ENCODE results near the gene NRBP1. TPM values are rescaled to one million over a fixed set of nuclear protein-coding genes. Genes with fewer than 3 reads are reported as not detected.
A peak's percentile ranks its signal among the peaks of the same experiment; 100 is the strongest.

NRBP1 gene
- total and polyA plus RNA-seq, 2 experiments from 2014 or later = 114 to 165 TPM

DNA sequence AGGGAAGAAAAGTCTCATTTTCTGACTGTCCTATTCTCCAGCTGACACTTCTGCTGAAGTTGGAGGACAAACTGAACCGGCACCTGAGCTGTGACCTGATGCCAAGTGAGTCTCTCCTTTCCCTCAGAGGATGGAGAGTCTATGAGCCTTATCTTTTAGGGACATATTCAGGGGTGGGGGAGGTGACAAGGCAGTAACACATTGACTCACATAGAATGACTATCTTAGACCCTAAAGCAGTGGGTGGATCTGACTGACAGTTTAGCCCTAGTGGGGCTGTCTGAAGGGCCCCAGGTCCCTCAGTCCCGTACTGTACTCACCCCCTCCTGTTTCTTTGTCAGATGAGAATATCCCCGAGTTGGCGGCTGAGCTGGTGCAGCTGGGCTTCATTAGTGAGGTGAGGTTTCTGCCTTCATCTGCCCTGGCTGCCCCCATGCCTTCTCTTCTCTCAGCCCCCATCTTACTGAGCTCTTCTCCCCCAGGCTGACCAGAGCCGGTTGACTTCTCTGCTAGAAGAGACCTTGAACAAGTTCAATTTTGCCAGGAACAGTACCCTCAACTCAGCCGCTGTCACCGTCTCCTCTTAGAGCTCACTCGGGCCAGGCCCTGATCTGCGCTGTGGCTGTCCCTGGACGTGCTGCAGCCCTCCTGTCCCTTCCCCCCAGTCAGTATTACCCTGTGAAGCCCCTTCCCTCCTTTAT is 12.9 kb downstream of the NRBP1 start:
- Histone ChIP-seq H2AFZ (no peak overlapping the region), H4K20me1 (ENCODE audit: insufficient read depth, poor library complexity, severe bottlenecking) (peaks cover under 1% of the 10 kb centered on the region), H3K4me3 (no peak overlapping the region), H3K9me2 (replicated peaks; ENCODE audit: insufficient read depth) (no peaks in the 10 kb centered on the region), H3K27ac (no peak overlapping the region), H3K4me1 (ENCODE audit: insufficient read depth) (peaks cover 4% of the 10 kb centered on the region), H3K9me3 (ENCODE audit: low read depth) (no peaks in the 10 kb centered on the region), H3K79me2 (no peaks in the 10 kb centered on the region), H3K4me2 (no peak overlapping the region), H3K36me3 (replicated peaks; ENCODE audit: insufficient read depth, low read depth) (no peaks in the 10 kb centered on the region), H3K27me3 (no peaks in the 10 kb centered on the region)
- 82% methylated on average over 10 of the region's 10 CpGs for WGBS (ENCODE audit: low lambda C conversion rate, missing lambda C conversion rate)
- no peak for DNase-seq (ENCODE audit: low spot score)
- no peak for TF ChIP-seq EZH2phosphoT487 (IDR thresholded peaks at IDR 0.05; ENCODE audit: low read depth, severe bottlenecking, unreplicated experiment)
- TF ChIP-seq, protein P1, sequence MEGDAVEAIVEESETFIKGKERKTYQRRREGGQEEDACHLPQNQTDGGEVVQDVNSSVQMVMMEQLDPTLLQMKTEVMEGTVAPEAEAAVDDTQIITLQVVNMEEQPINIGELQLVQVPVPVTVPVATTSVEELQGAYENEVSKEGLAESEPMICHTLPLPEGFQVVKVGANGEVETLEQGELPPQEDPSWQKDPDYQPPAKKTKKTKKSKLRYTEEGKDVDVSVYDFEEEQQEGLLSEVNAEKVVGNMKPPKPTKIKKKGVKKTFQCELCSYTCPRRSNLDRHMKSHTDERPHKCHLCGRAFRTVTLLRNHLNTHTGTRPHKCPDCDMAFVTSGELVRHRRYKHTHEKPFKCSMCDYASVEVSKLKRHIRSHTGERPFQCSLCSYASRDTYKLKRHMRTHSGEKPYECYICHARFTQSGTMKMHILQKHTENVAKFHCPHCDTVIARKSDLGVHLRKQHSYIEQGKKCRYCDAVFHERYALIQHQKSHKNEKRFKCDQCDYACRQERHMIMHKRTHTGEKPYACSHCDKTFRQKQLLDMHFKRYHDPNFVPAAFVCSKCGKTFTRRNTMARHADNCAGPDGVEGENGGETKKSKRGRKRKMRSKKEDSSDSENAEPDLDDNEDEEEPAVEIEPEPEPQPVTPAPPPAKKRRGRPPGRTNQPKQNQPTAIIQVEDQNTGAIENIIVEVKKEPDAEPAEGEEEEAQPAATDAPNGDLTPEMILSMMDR (IDR thresholded peaks at IDR 0.05; ENCODE audit: poor library complexity) = no peak
- no peak for TF ChIP-seq EZH2 (IDR thresholded peaks at IDR 0.05; ENCODE audit: borderline replicate concordance)

DNA sequence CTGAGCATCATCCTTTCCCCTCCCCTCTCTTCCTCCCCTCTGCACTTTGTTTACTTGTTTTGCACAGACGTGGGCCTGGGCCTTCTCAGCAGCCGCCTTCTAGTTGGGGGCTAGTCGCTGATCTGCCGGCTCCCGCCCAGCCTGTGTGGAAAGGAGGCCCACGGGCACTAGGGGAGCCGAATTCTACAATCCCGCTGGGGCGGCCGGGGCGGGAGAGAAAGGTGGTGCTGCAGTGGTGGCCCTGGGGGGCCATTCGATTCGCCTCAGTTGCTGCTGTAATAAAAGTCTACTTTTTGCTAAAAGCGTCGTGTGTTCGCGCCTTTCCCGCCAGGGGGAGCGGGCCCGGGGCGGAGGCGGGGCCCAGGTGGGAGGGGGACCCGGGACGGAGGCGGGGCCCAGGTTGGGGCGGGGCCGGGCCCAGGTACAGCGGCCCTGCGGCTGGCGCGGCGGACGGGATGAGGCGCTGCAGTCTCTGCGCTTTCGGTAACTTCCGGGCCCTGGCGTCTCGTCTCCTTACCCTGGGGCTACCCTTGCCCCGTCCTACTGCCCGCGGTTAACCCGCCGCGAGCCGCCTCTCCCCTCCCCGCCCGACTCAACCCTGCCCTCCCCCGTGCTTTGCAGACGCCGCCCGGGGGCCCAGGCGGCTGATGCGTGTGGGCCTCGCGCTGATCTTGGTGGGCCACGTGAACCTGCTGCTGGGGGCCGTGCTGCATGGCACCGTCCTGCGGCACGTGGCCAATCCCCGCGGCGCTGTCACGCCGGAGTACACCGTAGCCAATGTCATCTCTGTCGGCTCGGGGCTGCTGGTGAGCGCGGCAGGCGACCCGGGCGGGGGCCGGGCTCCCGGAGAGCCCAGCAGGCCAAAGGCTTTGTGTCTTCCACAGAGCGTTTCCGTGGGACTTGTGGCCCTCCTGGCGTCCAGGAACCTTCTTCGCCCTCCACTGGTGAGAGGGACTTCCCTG is 13.8 kb downstream of the NRBP1 start, which contains the start of gene KRTCAP3:
Gene KRTCAP3, plus strand, starts transcription at position 424 of the 962 bp plus-strand sequence. Its CDS starts 32 bp downstream, at position 456.
- peak within 1 kb of the TSS; percentile 15 for H3K4me3 ChIP-seq

DNA sequence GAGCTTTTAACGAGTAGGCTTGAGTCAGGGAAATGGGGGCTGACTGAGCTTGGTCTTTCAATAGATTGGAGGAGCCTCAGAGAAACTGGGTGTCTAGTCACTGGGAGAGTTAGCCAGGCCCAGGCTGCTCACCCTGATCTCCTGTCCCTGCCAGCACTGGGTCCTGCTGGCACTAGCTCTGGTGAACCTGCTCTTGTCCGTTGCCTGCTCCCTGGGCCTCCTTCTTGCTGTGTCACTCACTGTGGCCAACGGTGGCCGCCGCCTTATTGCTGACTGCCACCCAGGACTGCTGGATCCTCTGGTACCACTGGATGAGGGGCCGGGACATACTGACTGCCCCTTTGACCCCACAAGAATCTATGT is 14.5 kb downstream of the NRBP1 start:
- Histone ChIP-seq H3K36me3 (replicated peaks; ENCODE audit: insufficient read depth, low read depth) (no peaks in the 10 kb centered on the region), H3K9me3 (ENCODE audit: low read depth) (no peaks in the 10 kb centered on the region), H3K79me2 (no peaks in the 10 kb centered on the region), H3K9me2 (replicated peaks; ENCODE audit: insufficient read depth) (no peaks in the 10 kb centered on the region), H3K4me2 (peak overlapping the region; percentile 79), H3K4me3 (no peak overlapping the region), H3K27ac (peak overlapping the region; percentile 37), H2AFZ (peak overlapping the region; percentile 41), H3K27me3 (no peaks in the 10 kb centered on the region), H4K20me1 (ENCODE audit: insufficient read depth, poor library complexity, severe bottlenecking) (no peaks in the 10 kb centered on the region), H3K4me1 (ENCODE audit: insufficient read depth) (peaks cover 4% of the 10 kb centered on the region)
- 84% methylated on average over 6 of the region's 6 CpGs for WGBS (ENCODE audit: low lambda C conversion rate, missing lambda C conversion rate)
- DNase-seq (ENCODE audit: low spot score) = no peak
- no peak for TF ChIP-seq EZH2phosphoT487 (IDR thresholded peaks at IDR 0.05; ENCODE audit: low read depth, severe bottlenecking, unreplicated experiment)
- no peak for TF ChIP-seq EZH2 (IDR thresholded peaks at IDR 0.05; ENCODE audit: borderline replicate concordance)
- TF ChIP-seq, protein P1 (IDR thresholded peaks at IDR 0.05; ENCODE audit: poor library complexity) = no peak

More for the DNA sequence above, 13.8 kb downstream of the NRBP1 start, which contains the start of gene KRTCAP3:
- Histone ChIP-seq H4K20me1 (ENCODE audit: insufficient read depth, poor library complexity, severe bottlenecking) (no peaks in the 10 kb centered on the region), H3K9me3 (ENCODE audit: low read depth) (no peaks in the 10 kb centered on the region), H3K36me3 (replicated peaks; ENCODE audit: insufficient read depth, low read depth) (no peaks in the 10 kb centered on the region), H3K4me2 (peak within 1 kb of the TSS; percentile 79), H3K79me2 (no peaks in the 10 kb centered on the region), H3K27ac (peak within 1 kb of the TSS; percentile 37), H3K4me1 (ENCODE audit: insufficient read depth) (peaks cover 4% of the 10 kb centered on the region), H3K27me3 (no peaks in the 10 kb centered on the region), H2AFZ (peak within 1 kb of the TSS; percentile 41), H3K9me2 (replicated peaks; ENCODE audit: insufficient read depth) (no peaks in the 10 kb centered on the region)
- peak; percentile 88 for DNase-seq (ENCODE audit: low spot score)
- WGBS (ENCODE audit: low lambda C conversion rate, missing lambda C conversion rate) = 33% methylated on average over 48 of the region's 80 CpGs
- no peak for TF ChIP-seq EZH2 (IDR thresholded peaks at IDR 0.05; ENCODE audit: borderline replicate concordance)
- TF ChIP-seq EZH2phosphoT487 (IDR thresholded peaks at IDR 0.05; ENCODE audit: low read depth, severe bottlenecking, unreplicated experiment) = no peak
- TF ChIP-seq, protein P1 (IDR thresholded peaks at IDR 0.05; ENCODE audit: poor library complexity) = peak; percentile 31
